Ascending aorta (tissue), 2 donors: ENCODE data around the gene KSR2. TPM values are rescaled to one million over a fixed set of nuclear protein-coding genes. Genes with fewer than 3 reads are reported as not detected.

ENCODE experiments used
- DNase-seq, 2 donors: peaks; one replicate each; pipeline ENCODE4 v3.0.0-alpha.2; 2019; ENCODE audit warnings: low spot score in 2 of 2
- H3K27ac ChIP-seq, 2 donors: fragments of 200-600 bp; sonication (generic); one replicate each; pipeline ENCODE4 v1.5.1; 2016 to 2017; ENCODE audit warnings: mild to moderate bottlenecking in 1 of 2
- H3K27me3 ChIP-seq: fragments of 200-600 bp; sonication (generic); one replicate; pipeline ENCODE4 v1.5.1; 2017
- H3K36me3 ChIP-seq, 2 donors: fragments of 200-600 bp; sonication (generic); one replicate each; pipeline ENCODE4 v1.5.1; 2016
- H3K4me1 ChIP-seq, 2 donors: fragments of 200-600 bp; sonication (generic); one replicate each; pipeline ENCODE4 v1.5.1; 2016 to 2017; ENCODE audit warnings: mild to moderate bottlenecking in 1 of 2
- H3K4me3 ChIP-seq, 2 donors: fragments of 200-600 bp; sonication (generic); one replicate each; pipeline ENCODE4 v1.5.1; 2016 to 2017; ENCODE audit warnings: mild to moderate bottlenecking in 1 of 2
- H3K9me3 ChIP-seq, 2 donors: fragments of 200-600 bp; sonication (generic); one replicate each; pipeline ENCODE4 v1.5.1; 2016
- CTCF ChIP-seq, 3 experiments: fragments of 200-600 bp in 2 of 3; fragments of 450-650 bp in 1 of 3; sonication (generic) in 2 of 3; IDR thresholded peaks; one replicate each; pipeline ENCODE4 v1.5.1; 2016 to 2019; ENCODE audit warnings: antibody characterized with exemption in 3 of 3, mild to moderate bottlenecking in 1 of 3, moderate library complexity in 1 of 3
- intact Hi-C: fragments of 100-400 bp; cut with DNase I; formaldehyde crosslinking; loops from one replicate; pipeline ENCODE4 v1.15.1; 2023
- total RNA-seq: library from RNA; depleted of rRNA; stranded (reverse); fragments of >200 nt; gene quantifications from one replicate; pipeline ENCODE4 v1.1.0, GENCODE V29; 2016

KSR2 gene
- total RNA-seq, 1 donor from 2014 or later, result 0.11 TPM

DNA sequence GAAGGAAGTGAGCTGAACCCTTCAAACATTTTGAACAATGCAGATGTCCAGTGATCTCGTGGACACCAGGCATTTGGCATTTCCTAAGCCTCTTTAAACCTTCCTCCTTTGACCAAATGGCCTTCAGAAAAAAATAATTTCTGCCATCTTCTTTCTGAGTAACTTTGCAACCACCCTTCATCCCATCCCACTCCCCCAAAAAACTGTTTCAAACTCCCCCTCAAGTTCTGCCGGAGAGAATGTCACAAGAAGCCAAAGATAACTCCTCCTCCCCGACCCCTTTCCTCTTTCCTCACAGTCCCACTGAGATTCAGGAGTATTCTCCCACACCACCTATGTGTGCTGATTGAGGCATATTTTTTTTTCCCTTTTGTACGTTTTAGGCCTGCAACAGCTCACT, 1.7 kb downstream of the KSR2 start:
- H3K27ac ChIP-seq, result no peak overlapping the region
- no peaks in the 10 kb centered on the region for H3K36me3 ChIP-seq
- no peak for DNase-seq
- no peak for TF ChIP-seq CTCF (IDR thresholded peaks at IDR 0.05)
- H3K4me1 ChIP-seq, result no peaks in the 10 kb centered on the region
- intact Hi-C loops, result no loop called here
- H3K4me3 ChIP-seq, result no peak overlapping the region
- peaks cover 0 to 13% of the 10 kb centered on the region in 2 donors for H3K9me3 ChIP-seq
- H3K27me3 ChIP-seq, result no peaks in the 10 kb centered on the region

DNA sequence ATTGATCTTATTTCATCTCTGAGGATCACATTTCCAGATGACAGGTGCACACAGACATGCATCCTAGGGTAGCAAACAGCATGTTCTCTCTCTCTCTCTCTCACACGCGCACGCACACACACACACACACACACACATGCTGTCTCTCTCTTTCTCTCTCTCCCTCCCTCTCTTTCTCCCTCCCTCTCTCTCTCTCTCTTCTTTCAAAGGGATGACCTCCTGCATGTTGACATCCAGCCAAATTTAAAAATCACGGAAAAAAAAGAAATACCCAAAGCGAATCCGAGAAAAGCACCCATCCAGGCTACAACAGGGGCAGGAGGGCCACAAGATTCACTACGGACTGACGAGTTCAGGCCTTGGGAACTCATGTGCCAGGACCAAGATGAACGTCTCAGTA, 2.3 kb downstream of the KSR2 start:
- Histone ChIP-seq H3K36me3 (no peaks in the 10 kb centered on the region), H3K4me1 (no peaks in the 10 kb centered on the region), H3K9me3 (peaks cover 0 to 10% of the 10 kb centered on the region in 2 donors), H3K27ac (no peak overlapping the region), H3K27me3 (no peaks in the 10 kb centered on the region), H3K4me3 (no peak overlapping the region)
- intact Hi-C loops, result no loop called here
- TF ChIP-seq CTCF (IDR thresholded peaks at IDR 0.05), result no peak
- DNase-seq, result no peak

DNA sequence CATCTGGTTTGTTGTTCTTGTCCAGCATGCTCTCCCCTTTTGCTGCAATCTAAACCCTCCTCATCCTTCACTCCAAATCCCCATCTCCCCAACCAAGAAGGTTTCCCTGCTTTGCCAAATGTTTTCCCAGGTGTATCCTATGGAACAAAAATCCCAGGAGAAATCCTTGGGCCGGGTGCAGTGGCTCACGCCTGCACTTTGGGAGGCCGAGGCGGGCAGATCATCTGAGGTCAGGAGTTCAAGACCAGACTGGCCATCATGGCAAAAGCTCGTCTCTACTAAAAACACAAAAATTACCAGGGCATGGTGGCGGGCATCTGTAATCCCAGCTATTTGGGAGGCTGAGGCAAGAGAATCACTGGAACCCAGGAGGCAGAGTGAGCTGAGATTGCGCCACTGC, 5.0 kb downstream of the KSR2 start:
- no peak for DNase-seq
- intact Hi-C loops, result no loop called here
- H3K4me1 ChIP-seq, result no peaks in the 10 kb centered on the region

GRCh38 chr12:117936722-117937484, 31.9 kb downstream of the KSR2 start:
- DNase-seq, result no peak
- no peaks in the 10 kb centered on the region for H3K36me3 ChIP-seq
- H3K4me3 ChIP-seq, result no peak overlapping the region
- no peaks in the 10 kb centered on the region for H3K27me3 ChIP-seq
- H3K9me3 ChIP-seq, result no peaks in the 10 kb centered on the region
- no peaks in the 10 kb centered on the region for H3K4me1 ChIP-seq
- intact Hi-C loops, result no loop called here
- TF ChIP-seq CTCF (IDR thresholded peaks at IDR 0.05), result no peak
- no peak overlapping the region for H3K27ac ChIP-seq

More for the DNA sequence above, 5.0 kb downstream of the KSR2 start:
- TF ChIP-seq CTCF (IDR thresholded peaks at IDR 0.05), result no peak
- Histone ChIP-seq H3K36me3 (no peaks in the 10 kb centered on the region), H3K27me3 (no peaks in the 10 kb centered on the region), H3K4me3 (no peak overlapping the region), H3K9me3 (no peaks in the 10 kb centered on the region), H3K27ac (no peak overlapping the region)

- H3K4me1 ChIP-seq, result no peaks in the 10 kb centered on the region
- H3K27me3 ChIP-seq, result no peaks in the 10 kb centered on the region
- no peak overlapping the region for H3K27ac ChIP-seq
- no peaks in the 10 kb centered on the region for H3K36me3 ChIP-seq
- no peak for TF ChIP-seq CTCF (IDR thresholded peaks at IDR 0.05)
- H3K9me3 ChIP-seq, result no peaks in the 10 kb centered on the region
- no peak for DNase-seq
- no peak overlapping the region for H3K4me3 ChIP-seq
- intact Hi-C loops, result no loop called here
Measured at GRCh38 chr12:117933545-117933944, 35.2 kb downstream of the KSR2 start.
